H54 (cell line): ENCODE data around the gene CSTB.

ENCODE experiments used
- DNase-seq: peaks from one replicate; pipeline ENCODE4 v3.0.0; 2011; ENCODE audit warnings: low spot score, mixed read lengths; ENCODE audit not compliant: insufficient read length
- FAIRE-seq: peaks from 3 replicates; lab custom pipeline; 2011; peaks lifted over from hg19 to GRCh38; lab: Jason Lieb, UNC
- POLR2A ChIP-seq: IDR thresholded peaks from 2 replicates; pipeline ENCODE4 v1.6.1; 2011; ENCODE audit warnings: low read depth, mild to moderate bottlenecking, low read length

CSTB gene

DNA sequence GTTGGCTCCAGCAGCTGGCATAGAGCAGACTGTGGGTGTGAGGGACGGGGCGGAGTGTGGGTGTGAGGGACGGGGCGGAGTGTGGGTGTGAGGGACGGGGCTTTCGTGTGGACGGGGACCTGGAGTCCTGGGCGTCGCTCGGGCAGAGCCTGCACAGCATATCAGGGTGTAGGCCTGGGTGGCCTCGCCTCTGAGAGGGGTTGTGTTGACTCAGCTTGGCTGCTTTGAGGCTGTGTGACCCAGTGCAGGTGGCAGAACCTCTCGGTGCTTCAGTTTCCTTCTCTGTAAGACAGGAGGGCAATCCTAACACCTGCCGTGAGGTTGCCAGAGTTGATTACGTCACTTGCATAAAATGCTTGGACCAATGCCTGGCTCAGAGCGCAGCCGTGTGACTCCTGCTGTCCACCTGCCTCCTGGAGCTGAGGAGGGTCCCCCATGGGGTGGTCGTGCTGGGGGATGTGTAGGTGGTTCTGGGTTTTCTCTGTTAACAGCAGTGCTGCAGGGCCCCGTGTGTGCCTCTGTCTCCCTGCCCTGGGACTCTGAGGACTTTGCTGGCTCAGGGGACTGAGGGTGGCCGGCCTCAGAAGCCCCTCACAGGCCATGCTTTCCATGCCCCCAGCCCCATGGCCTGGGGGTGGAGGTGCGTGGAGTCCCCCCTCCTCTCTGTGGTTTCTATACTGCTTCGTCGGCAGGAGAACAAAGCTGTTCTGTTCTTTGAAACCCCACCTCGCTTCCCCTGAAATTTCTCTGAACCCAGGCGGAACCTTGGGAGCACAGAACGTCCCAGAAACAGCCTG is 41.8 kb downstream of the CSTB start:
- DNase-seq (no peak), FAIRE-seq (no peak)
- TF ChIP-seq POLR2A = no peak

DNA sequence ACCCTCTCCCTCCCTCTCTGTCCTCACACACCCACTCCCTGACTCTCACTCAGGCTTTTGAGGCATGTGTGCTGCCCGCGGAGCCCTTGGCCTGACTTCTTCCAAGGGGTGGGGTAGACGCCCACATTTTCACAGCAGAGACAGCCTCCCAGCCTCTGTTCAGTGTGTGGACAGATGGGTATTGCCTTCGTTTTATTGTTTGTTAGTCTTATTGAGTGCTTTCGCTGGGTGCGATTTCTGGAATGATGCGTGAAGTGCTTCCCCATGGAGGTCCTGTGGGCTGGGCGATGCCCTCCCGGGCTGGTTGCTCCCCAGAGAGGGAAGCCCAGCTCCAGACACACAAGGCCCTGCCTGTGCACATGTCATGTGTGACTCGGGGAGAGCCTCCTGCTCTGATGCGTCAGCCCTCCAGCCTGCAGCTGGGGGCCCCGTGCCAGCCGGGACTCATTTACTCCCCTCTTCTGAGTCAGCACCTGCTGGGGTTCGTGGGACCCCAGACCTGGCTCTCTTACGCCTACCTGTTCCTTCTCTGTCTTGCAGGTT is 42.5 kb downstream of the CSTB start:
- DNase-seq (no peak), FAIRE-seq (no peak)
- no peak for TF ChIP-seq POLR2A

DNA sequence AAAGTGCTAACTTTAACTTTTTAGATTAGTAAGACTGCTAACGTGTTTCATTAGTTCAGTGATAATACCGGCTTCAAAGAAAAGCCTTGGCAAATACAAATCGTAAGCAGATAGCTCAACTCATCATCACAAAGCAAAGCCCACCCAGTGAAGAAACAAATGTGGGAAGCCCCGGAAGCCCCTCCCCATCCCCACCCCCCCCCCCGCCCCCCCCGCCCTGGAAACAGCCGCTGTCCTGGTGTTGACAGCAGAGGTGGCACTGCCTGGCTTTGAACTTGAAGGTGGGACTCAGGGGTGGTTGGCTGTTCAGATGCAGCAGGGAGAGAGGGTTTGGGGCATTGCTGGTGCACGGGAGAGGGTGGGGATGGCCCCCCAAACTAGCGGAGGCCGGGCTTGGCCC is 43.0 kb downstream of the CSTB start:
- no peak for TF ChIP-seq POLR2A
- FAIRE-seq = no peak
- no peak for DNase-seq

DNA sequence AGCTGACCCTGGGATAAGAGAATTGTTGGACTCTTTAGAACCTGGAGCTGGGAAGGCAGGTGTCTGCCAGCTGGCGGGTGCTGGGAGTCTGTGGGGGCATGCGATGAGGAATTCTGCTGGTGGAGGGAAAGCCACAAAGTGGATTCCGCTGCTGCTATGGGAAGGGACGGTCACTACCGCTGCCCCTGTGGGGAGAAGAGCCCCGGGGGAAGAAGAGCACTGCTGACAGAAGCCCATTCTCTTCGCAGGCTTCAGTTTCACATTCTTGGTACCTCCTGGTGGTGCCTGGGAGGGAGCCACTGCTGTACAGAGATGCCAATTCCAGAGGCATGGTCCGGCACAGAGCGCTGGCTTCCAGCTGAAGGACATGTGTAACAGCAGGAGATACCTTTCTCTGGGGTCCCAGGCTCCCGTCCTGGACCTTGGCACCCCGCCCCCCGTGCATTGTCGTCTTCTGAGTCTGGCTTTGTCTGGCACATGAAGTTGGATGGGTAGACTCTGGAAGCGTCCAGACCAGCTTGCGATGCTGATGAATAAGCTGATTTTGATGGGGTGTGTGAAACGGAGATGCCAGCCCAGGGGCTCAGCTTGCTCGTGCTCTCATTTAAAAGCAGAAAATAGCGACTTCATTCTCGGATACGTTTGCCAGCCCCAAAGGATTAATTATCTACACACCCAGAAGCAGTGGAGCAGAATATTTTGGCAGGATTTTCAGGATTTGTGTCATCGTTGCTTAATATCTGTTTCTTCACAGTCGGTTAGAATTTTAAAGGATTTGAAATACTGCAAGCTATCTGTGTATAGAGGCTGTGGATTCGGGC is 44.0 kb downstream of the CSTB start:
- FAIRE-seq (no peak), DNase-seq (no peak)
- TF ChIP-seq POLR2A = no peak

DNA sequence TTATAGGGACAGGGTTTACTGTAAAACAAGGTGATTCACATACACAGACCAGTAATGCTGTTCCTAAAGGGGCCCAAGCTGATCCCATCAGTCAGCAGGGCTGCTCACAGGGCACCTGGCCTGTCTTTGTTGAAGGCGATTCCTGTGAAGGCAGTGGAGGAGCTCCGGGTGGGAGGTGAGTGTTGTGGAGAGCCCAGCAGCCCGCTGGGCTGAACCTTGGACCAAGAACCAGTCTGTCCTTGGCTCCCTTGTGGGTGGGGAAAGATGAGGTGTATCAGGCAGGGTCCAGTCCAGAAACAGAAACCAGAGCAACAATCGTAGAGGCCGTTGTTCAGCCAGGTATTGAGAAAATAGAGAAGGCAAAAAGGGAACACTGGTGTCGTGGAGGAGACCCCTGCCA is 44.6 kb downstream of the CSTB start:
- no peak for FAIRE-seq
- no peak for DNase-seq
- no peak for TF ChIP-seq POLR2A

DNA sequence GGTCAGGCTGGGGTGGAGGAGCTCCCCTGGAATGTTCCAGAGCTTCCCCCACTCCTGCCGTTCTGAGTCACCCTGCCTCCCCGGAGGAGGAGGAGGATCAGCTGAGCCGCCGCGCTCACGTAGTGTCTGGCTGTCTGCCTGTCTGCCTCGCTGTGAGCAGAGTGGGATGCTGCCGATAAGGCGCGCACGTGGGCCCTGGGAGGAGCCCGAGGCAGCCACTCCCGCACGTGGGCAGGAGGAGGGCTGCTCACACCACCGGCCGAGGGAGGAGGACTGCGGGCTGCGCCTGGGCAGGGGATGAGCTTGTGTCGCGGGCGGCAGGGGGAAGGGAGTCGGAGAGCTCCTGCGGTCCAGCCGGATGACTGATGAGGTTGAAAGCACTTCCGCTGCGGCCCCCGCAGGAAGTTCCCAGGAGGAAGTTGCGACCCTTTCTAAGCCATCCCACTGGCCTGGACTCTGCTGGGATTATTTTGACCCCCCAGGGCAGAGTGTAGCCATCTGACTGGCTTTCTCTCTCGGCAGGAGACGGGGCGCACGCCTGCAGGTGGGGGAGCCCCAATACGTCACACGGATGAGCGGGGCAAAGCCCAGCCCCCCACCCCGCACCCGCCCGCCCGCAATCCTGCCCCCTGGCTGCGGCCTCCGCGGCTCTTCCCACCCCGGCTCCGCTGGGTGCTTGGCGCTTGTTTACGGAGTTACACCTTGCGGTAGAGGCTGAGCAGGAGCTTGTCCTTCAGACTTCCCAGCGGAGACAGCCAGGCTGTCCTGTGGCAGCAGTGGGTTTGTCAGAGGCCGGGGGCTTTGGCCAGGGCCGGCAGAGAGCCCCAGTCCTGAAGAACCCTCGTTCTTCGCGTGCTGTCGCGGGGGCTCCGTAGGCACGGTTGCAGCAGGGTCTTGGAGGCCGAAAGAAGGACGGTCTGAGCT is 47.4 kb downstream of the CSTB start:
- FAIRE-seq = no peak
- peak; percentile 70 for TF ChIP-seq POLR2A
- DNase-seq = peak; percentile 97

DNA sequence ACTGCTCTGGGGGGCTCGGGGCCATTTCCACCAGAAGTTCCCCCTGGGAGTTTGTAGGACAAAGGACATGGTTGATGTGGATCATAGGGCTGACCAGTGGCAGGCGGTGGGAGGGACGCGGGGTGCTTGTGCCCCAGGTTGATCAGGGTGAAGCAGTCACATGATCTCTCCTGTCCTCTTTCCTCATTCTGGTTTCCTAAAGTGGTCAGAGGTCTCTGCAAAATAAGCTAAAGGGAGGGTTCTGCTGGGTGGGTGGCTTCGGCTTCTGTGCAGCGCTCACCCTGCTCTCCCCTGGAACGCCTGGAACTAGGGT is 48.0 kb downstream of the CSTB start:
- DNase-seq (no peak), FAIRE-seq (no peak)
- no peak for TF ChIP-seq POLR2A

DNA sequence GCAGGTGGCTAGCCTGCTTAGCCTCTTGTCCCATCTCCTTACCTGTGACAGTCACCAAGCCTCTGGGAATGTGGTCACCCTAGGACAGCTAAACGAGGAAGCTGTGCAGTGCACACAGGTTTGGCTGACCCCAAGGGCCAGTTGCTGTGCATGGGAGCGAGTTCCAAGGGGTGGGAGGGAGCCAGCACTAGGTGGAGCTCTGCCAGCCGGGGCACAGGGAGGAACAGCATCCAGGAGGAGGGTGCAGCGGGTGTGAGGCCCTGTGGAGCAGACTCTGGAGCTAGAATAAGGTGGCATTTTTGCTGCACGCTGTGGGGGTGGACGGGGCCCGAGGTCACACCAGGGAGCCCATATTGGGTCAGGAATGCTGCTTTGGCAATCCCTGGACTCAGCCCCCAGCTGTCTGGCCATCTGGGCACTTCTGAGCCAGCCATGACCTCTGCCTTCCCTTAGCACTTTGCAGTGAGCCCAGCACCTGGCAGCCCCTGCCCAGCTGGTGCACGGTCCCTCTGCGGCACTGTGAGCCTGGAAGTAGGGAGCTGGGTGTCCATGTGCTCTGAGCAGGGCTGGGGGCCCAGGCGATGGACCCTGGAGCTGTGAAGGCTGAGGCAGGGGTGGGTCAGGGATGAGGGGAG is 48.5 kb downstream of the CSTB start:
- DNase-seq = peak; percentile 78
- TF ChIP-seq POLR2A = no peak
- FAIRE-seq = no peak

DNA sequence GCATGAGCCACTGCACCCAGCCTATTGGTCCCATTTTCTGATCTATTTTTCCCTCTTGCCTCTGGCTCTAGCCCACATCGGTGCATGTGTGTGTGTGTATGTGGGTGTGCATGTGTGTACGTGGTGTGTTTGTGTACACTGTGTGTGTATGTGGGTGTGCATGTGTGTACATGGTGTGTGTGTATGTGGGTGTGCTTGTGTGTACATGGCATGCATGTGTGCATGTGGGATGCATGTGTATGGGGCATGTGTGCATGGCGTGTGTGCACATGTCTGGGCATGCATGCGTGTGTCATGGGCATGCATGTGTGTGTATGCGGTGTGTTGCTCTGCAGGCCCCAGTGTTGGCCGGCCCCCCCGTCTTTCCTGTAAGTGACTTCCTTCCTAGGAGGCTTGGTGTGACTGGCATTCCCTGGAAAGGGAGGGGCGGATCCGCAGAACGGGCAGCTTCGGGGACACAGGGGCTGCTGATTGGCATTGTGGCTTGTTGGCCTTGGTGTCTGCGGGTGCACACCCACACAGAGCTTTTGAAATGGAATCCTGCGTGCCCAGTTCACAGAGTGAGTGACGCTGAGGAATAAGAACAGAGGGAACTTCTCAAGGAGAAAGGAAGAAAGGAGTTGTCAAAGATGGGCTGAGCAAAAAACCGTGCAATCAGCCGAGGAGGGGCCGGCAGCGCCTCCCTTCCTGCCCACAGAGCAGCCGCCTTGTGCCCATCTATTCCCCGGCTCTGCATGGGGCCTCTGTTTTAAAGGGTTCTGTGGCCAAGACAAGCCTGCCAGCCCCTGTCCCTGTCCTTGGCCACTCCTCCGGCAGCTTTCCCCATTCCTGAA is 49.2 kb downstream of the CSTB start:
- DNase-seq (no peak), FAIRE-seq (no peak)
- TF ChIP-seq POLR2A = no peak
